GM19193 (cell line): ENCODE results near the gene MYH14.

ENCODE experiments used
- POLR2A ChIP-seq: IDR thresholded peaks from 4 replicates; pipeline ENCODE4 v1.6.1; 2011; ENCODE audit not compliant: insufficient read depth, insufficient read length; ENCODE audit errors: extremely low read depth

The MYH14 gene

GRCh38 chr19:50230379-50231351 lies 27.2 kb downstream of the MYH14 start:
- no peak for TF ChIP-seq POLR2A

GRCh38 chr19:50231821-50232220 lies 28.4 kb downstream of the MYH14 start:
- TF ChIP-seq POLR2A = no peak

- no peak for TF ChIP-seq POLR2A
Measured at GRCh38 chr19:50232600-50232999, 29.2 kb downstream of the MYH14 start.

- no peak for TF ChIP-seq POLR2A
Measured at GRCh38 chr19:50233308-50233910, 30.0 kb downstream of the MYH14 start.

GRCh38 chr19:50238043-50238442 lies 34.6 kb downstream of the MYH14 start:
- TF ChIP-seq POLR2A = no peak

GRCh38 chr19:50239921-50240590 lies 36.6 kb downstream of the MYH14 start:
- no peak for TF ChIP-seq POLR2A

- no peak for TF ChIP-seq POLR2A
Measured at GRCh38 chr19:50242581-50242980, 39.2 kb downstream of the MYH14 start.

GRCh38 chr19:50244695-50245094 lies 41.3 kb downstream of the MYH14 start:
- TF ChIP-seq POLR2A = no peak

GRCh38 chr19:50248413-50248812 lies 45.0 kb downstream of the MYH14 start:
- TF ChIP-seq POLR2A = no peak

GRCh38 chr19:50248826-50249225 lies 45.4 kb downstream of the MYH14 start:
- TF ChIP-seq POLR2A = no peak

GRCh38 chr19:50249636-50250035 lies 46.2 kb downstream of the MYH14 start:
- TF ChIP-seq POLR2A = no peak

- no peak for TF ChIP-seq POLR2A
Measured at GRCh38 chr19:50250450-50251136, 47.2 kb downstream of the MYH14 start.

GRCh38 chr19:50252111-50252886 lies 48.9 kb downstream of the MYH14 start:
- no peak for TF ChIP-seq POLR2A

GRCh38 chr19:50252887-50253268 lies 49.5 kb downstream of the MYH14 start:
- TF ChIP-seq POLR2A = no peak

GRCh38 chr19:50255115-50255514 lies 51.7 kb downstream of the MYH14 start:
- TF ChIP-seq POLR2A = no peak

- no peak for TF ChIP-seq POLR2A
Measured at GRCh38 chr19:50257141-50257540, 53.7 kb downstream of the MYH14 start.
